Measurements from ENCODE around the gene FHIT. TPM values are rescaled to one million over a fixed set of nuclear protein-coding genes. Genes with fewer than 3 reads are reported as not detected.

FHIT gene
- total RNA-seq, 1 donor from 2014 or later: 26.0 TPM

- no peak for DNase-seq (ENCODE audit: low spot score)
These were observed 1084.1 kb downstream of the FHIT start for GRCh38 chr3:60167186-60167585.

DNA sequence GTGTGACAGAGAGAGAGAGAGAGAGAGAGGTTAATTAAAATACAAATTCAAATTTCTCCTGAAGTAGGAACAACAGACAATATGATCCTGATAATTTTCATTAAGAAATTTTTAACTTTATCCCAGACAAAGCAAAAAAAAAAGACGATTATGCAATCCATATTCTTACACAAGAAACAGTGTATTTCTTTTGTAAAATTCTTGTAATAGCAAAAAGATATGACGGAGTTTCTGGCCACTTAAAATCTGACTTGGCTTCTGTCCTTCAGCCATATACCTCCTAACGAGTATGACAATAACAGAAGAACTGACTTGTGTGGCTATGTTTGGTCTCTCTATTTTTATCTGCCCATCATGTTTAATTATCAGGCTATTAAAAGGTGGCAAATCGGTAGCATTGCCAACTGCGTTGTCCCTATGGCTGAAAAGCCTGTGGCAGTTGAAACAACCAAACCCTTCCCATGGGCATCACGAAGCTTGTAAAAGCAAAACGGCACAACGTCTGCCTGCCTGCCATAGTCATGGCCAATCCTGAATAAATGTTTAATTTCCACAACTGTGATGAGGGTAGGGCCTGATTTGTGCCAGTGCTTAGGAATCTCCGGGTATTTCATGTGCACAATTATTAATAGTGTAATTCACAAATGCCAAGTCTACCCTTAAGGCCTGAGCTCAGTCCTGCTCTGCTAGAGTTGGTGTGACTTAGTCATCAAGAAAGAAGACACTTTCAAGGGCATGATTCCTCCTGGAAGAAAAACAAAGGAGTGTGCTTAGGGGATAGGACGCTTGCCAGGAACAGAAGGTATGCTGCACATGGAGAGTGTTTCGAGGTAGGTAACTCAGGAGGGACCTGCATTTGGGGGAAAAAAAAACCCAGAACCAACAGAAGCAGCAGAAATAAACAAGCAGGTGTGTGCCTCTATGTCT, 1090.2 kb downstream of the FHIT start:
- no peak for DNase-seq (ENCODE audit: low spot score)

GRCh38 chr3:60160111-60160821, 1091.0 kb downstream of the FHIT start:
- DNase-seq (ENCODE audit: low spot score): no peak

DNA sequence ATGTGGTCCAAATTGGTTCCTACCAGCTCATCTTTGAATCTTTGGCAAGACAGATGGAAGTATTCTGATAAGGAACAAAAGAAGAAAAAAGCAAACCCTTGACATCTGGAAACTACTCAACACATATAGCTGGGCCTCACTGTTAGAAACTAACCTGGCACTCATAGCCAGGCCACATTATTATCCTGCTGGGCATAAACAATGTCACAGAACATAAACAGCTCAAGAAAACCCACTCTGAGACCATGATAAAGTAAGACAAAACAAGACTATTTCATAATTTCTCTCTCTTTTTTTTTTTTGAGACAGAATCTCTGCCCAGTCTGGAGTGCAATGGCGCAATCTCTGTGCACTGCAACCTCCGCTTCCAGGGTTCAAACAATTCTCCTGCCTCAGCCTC, 1093.2 kb downstream of the FHIT start:
- DNase-seq (ENCODE audit: low spot score): no peak

- DNase-seq (ENCODE audit: low spot score): no peak
These were observed 1097.2 kb downstream of the FHIT start for GRCh38 chr3:60154011-60154410.

- no peak for DNase-seq (ENCODE audit: low spot score)
These were observed 1097.8 kb downstream of the FHIT start for GRCh38 chr3:60153221-60153999.

DNA sequence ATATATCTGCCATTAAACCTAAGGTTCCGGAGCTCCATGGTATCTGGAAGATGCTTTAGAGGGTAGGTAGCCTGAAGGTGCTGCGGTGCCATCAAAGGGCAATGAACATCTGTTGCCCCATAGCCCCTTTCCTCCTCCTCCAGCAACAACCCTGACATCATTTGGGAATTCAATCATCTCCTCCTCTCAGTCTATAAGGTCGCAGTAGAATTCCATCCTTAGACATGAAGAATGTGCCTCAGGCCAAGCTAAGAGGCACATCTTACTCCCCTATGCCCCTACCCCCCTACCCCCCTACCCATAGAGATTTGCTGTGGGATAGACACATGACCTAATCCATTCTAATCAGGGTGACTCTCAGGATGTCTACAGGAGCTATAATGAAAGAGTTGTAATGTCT, 1101.8 kb downstream of the FHIT start:
- no peak for DNase-seq (ENCODE audit: low spot score)

DNA sequence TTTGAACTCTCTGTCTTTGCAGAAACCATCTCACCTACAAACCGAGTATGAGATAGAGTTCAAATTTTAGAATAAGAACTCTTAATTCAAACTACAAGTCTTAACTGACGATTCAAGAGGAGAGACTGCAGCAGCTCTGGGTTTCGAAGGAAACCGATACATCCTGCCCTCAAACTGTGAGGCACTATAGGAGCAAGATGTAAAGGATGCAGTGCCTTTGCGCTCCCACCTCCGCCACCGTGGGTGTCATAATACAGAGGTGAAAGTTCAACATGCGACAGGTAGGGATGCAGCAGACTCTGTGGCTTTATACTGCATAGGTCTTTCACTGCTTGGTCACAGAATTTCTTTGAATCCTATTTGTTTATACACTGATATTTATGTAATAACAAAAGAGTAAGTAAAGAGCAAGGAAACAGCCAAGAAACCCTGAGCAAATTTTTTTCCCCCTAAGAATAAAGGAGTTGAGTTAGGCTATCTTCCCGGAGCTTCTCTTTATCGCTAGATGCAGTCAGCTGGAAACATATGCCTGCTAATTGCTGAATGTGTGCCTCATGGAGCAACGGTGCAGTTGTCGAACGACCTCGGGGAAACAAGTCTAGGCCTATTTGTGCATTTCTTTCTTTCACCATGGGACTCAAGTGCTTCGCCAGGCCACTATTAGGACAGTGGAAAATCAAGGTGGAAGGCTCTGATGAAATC, 1103.9 kb downstream of the FHIT start:
- no peak for DNase-seq (ENCODE audit: low spot score)

GRCh38 chr3:60146121-60146520, 1105.1 kb downstream of the FHIT start:
- no peak for DNase-seq (ENCODE audit: low spot score)

GRCh38 chr3:60144071-60144470, 1107.2 kb downstream of the FHIT start:
- DNase-seq (ENCODE audit: low spot score): no peak

GRCh38 chr3:60142009-60142408, 1109.2 kb downstream of the FHIT start:
- DNase-seq (ENCODE audit: low spot score): no peak

DNA sequence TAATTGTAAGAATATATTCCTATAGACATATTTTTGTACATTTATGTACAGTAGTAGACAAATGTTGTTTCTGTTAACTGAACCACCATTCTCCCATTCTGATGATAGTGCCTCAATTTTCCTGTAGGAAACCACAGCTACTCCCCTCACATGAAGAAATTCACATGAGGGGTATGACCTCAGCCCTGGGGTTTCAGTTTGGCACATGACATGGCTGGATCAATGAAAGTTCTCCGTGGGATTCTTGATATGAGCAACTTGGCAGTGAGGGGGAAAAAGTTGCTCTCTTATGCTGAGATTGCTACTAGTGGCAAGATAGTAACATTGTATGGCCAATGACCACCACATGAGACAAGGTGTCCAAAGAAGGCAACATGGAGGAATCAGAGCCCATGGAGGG, 1111.1 kb downstream of the FHIT start:
- no peak for DNase-seq (ENCODE audit: low spot score)

- DNase-seq (ENCODE audit: low spot score): no peak
These were observed 1114.7 kb downstream of the FHIT start for GRCh38 chr3:60136601-60137000.

GRCh38 chr3:60135474-60135873, 1115.8 kb downstream of the FHIT start:
- DNase-seq (ENCODE audit: low spot score): no peak

GRCh38 chr3:60133269-60134162, 1117.7 kb downstream of the FHIT start:
- no peak for DNase-seq (ENCODE audit: low spot score)

DNA sequence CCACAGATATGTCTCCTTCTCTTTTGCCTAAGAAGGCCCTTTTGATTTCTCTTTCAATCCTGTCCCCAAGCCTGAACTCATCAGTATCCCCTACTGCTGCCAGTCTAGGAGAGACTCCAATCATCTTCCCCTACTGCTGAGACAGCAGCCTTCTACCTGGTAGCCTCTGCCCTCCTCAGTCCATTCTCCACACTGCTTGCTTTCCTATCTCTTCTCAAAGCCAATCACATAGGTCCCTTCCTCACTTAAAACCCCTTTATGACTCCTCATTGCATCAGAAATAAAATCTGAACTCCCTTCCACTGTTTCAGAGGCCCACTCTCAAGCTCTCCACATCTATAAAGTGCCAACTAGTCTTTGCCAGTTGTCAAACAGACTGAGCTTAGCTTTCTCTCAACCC, 1119.6 kb downstream of the FHIT start:
- DNase-seq (ENCODE audit: low spot score): no peak

DNA sequence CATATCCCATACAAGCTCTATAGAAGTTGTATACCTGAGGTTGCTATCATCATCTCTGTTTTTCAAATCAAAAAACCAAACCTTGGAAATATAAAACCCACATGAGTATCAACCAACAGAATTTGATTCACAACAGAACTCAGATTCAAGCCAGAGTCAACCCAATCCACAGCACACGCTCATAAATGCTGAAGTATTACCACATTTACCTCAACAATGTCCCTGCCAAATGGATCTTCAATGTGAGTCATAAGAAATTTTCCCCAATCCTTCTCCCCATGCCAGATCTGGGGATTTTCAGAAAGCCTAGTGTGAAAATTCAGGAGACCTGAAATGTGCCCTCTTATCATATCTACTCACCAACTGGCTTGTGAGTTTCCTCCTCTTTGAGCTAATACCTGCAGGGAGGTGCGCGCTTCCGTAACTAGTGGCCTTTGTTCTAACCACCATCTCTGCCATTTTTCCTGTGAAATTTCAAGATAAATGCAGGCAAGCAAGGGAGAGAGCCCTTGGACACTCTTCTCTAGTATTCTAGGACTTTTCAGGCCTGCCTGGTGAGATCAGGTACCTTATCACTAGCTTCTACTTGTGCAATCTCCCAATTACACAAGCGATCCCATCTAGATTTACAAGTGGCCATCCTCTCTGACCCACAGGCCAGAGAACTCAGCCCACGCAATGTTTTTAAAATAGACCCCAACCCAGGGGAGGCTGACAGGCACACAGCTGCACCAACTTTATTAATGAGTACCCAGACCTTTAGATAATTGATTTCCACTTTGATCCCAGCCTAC, 1124.5 kb downstream of the FHIT start:
- DNase-seq (ENCODE audit: low spot score): no peak

GRCh38 chr3:60125686-60126085, 1125.6 kb downstream of the FHIT start:
- DNase-seq (ENCODE audit: low spot score): no peak

- DNase-seq (ENCODE audit: low spot score): no peak
These were observed 1131.0 kb downstream of the FHIT start for GRCh38 chr3:60120245-60120644.

DNA sequence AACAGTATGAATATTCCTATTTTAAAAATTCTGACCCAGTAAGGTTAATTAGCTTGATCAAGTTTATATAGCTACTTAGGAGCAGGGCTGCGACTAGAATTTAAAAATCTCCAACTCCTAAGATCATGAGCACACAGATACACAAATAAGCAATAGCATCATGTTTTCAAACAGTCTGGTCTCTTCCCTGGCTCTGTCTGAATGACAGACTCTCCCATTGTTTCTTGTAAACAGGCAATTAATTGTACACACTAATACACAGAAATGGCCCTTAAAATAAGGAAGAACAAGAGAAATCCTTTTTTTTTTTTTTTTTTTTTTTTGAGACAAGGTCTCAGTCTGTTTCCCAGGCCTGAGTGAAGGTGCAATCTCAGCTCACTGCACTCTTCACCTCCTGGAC, 1137.1 kb downstream of the FHIT start:
- DNase-seq (ENCODE audit: low spot score): no peak

Data from ureter (tissue), 1 donor.